ENCODE results near the gene ANKRD13B.

The ANKRD13B gene

GRCh38 chr17:29569245-29569950, 23.5 kb upstream of the ANKRD13B start:
- no peak for FAIRE-seq

- FAIRE-seq = no peak
Observed at GRCh38 chr17:29570521-29570920, 22.4 kb upstream of the ANKRD13B start.

GRCh38 chr17:29571486-29571882, 21.4 kb upstream of the ANKRD13B start:
- FAIRE-seq = no peak

- no peak for FAIRE-seq
Observed at GRCh38 chr17:29571883-29572681, 20.9 kb upstream of the ANKRD13B start.

GRCh38 chr17:29572691-29573557, 20.0 kb upstream of the ANKRD13B start:
- FAIRE-seq = no peak

- no peak for FAIRE-seq
Observed at GRCh38 chr17:29573558-29573869, 19.4 kb upstream of the ANKRD13B start.

GRCh38 chr17:29573871-29574731, 18.8 kb upstream of the ANKRD13B start:
- no peak for FAIRE-seq

- FAIRE-seq = no peak
Observed at GRCh38 chr17:29574732-29575510, 18.0 kb upstream of the ANKRD13B start.

- no peak for FAIRE-seq
Observed at GRCh38 chr17:29575511-29576213, 17.3 kb upstream of the ANKRD13B start.

GRCh38 chr17:29576214-29577000, 16.5 kb upstream of the ANKRD13B start:
- no peak for FAIRE-seq

- FAIRE-seq = no peak
Observed at GRCh38 chr17:29577001-29577370, 15.9 kb upstream of the ANKRD13B start.

- FAIRE-seq = no peak
Observed at GRCh38 chr17:29577385-29578211, 15.3 kb upstream of the ANKRD13B start.

- no peak for FAIRE-seq
Observed at GRCh38 chr17:29578626-29579485, 14.1 kb upstream of the ANKRD13B start.

GRCh38 chr17:29579866-29580771, 12.8 kb upstream of the ANKRD13B start:
- FAIRE-seq = peak; percentile 17

GRCh38 chr17:29581583-29582253, 11.2 kb upstream of the ANKRD13B start:
- FAIRE-seq = no peak

- FAIRE-seq = no peak
Observed at GRCh38 chr17:29582254-29582765, 10.6 kb upstream of the ANKRD13B start.

Data from islet of Langerhans (tissue), 1 donor.